Measurements from ENCODE around the gene RTN3. TPM values are rescaled to one million over a fixed set of nuclear protein-coding genes. Genes with fewer than 3 reads are reported as not detected.
A peak's percentile ranks its signal among the peaks of the same experiment; 100 is the strongest.

RTN3 gene
- total and polyA plus RNA-seq, 9 of the 15 experiments (the other 6 are each of a cell fraction or from before 2014, with no cell fraction given), result 41.6 to 169 (median 93.5) TPM

DNA sequence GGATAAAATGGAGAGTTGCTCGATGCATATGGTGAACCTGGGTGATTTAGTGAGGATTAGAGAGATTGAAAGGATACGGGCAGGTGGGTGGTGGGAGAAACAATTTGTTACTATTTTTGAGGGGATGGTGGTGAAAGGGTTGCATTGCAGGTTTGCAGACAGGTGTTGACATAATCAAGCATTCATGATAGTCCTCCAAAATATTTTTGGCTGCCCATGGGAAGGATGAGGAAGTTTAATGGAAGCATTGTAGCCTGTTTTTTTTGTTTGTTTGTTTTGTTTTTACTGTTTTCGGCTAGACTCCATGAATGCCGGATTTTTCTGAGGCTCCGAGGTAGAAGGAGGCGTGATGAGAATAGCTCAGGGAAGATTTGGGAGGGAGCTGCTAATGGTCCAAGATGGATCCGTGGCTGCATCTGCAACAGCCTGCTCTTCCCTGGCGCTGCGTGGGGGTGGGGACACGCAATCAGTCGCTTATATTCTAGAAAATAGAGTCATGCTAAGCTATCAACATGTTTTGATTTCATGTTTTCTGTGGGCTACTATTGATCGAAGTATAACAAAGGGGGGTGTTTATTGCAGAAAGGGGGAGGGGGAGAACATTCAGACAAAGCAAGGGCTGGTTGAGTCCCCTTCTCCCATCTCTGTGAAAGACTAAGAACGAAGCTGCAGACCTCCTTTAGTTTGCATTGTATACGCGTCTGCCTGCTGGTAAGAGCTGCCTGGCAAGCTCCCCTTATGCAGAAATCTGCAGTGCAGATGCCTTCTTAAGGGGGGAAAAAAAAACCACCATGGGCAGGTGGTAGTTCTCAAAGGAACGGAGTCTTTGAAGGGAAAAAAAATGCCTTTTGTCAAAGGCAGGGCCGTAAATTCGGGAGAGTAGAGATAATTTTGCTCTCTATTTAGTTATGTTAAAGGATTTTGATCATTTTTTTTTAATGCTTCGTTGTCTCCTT, 1.0 kb downstream of the RTN3 start (continued):
- TF ChIP-seq, protein P1, sequence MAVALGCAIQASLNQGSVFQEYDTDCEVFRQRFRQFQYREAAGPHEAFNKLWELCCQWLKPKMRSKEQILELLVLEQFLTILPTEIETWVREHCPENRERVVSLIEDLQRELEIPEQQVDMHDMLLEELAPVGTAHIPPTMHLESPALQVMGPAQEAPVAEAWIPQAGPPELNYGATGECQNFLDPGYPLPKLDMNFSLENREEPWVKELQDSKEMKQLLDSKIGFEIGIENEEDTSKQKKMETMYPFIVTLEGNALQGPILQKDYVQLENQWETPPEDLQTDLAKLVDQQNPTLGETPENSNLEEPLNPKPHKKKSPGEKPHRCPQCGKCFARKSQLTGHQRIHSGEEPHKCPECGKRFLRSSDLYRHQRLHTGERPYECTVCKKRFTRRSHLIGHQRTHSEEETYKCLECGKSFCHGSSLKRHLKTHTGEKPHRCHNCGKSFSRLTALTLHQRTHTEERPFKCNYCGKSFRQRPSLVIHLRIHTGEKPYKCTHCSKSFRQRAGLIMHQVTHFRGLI (CRISPR knock-in tag; IDR thresholded peaks at IDR 0.05), result no peak
- no peak for TF ChIP-seq BRD9 (IDR thresholded peaks at IDR 0.05; ENCODE audit: low read depth, partially characterized antibody)
- TF ChIP-seq, protein P2, sequence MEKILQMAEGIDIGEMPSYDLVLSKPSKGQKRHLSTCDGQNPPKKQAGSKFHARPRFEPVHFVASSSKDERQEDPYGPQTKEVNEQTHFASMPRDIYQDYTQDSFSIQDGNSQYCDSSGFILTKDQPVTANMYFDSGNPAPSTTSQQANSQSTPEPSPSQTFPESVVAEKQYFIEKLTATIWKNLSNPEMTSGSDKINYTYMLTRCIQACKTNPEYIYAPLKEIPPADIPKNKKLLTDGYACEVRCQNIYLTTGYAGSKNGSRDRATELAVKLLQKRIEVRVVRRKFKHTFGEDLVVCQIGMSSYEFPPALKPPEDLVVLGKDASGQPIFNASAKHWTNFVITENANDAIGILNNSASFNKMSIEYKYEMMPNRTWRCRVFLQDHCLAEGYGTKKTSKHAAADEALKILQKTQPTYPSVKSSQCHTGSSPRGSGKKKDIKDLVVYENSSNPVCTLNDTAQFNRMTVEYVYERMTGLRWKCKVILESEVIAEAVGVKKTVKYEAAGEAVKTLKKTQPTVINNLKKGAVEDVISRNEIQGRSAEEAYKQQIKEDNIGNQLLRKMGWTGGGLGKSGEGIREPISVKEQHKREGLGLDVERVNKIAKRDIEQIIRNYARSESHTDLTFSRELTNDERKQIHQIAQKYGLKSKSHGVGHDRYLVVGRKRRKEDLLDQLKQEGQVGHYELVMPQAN (IDR thresholded peaks at IDR 0.05; ENCODE audit: borderline replicate concordance), result 0 out of 2 replicates have a peak, but pooled peaks have one; percentile 31
- peak; percentile 70; the same call in 1 of the 2 replicates for TF ChIP-seq DNMT1 (IDR thresholded peaks at IDR 0.05)
- 0 out of 4 replicates have a peak, but pooled peaks of 1 of the 2 experiments have one; percentile 9 for TF ChIP-seq RCOR1 (IDR thresholded peaks at IDR 0.05; ENCODE audit: borderline replicate concordance in 1 of 2, low read depth in 2 of 2, low read length in 2 of 2)
- TF ChIP-seq, protein P3, sequence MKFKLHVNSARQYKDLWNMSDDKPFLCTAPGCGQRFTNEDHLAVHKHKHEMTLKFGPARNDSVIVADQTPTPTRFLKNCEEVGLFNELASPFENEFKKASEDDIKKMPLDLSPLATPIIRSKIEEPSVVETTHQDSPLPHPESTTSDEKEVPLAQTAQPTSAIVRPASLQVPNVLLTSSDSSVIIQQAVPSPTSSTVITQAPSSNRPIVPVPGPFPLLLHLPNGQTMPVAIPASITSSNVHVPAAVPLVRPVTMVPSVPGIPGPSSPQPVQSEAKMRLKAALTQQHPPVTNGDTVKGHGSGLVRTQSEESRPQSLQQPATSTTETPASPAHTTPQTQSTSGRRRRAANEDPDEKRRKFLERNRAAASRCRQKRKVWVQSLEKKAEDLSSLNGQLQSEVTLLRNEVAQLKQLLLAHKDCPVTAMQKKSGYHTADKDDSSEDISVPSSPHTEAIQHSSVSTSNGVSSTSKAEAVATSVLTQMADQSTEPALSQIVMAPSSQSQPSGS (CRISPR knock-in tag; IDR thresholded peaks at IDR 0.05), result no peak
- TF ChIP-seq, protein P4, sequence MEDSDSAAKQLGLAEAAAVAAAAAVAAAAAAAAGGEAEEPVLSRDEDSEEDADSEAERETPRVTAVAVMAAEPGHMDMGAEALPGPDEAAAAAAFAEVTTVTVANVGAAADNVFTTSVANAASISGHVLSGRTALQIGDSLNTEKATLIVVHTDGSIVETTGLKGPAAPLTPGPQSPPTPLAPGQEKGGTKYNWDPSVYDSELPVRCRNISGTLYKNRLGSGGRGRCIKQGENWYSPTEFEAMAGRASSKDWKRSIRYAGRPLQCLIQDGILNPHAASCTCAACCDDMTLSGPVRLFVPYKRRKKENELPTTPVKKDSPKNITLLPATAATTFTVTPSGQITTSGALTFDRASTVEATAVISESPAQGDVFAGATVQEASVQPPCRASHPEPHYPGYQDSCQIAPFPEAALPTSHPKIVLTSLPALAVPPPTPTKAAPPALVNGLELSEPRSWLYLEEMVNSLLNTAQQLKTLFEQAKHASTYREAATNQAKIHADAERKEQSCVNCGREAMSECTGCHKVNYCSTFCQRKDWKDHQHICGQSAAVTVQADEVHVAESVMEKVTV (CRISPR knock-in tag; IDR thresholded peaks at IDR 0.05), result no peak
- peak; percentile 54; the same call in 1 of the 2 replicates for TF ChIP-seq SMARCA5 (IDR thresholded peaks at IDR 0.05)
- 0 out of 2 replicates have a peak, but pooled peaks have one; percentile 43 for TF ChIP-seq ZBTB17 (CRISPR knock-in tag; IDR thresholded peaks at IDR 0.05)
- TF ChIP-seq, protein P5, sequence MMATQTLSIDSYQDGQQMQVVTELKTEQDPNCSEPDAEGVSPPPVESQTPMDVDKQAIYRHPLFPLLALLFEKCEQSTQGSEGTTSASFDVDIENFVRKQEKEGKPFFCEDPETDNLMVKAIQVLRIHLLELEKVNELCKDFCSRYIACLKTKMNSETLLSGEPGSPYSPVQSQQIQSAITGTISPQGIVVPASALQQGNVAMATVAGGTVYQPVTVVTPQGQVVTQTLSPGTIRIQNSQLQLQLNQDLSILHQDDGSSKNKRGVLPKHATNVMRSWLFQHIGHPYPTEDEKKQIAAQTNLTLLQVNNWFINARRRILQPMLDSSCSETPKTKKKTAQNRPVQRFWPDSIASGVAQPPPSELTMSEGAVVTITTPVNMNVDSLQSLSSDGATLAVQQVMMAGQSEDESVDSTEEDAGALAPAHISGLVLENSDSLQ (IDR thresholded peaks at IDR 0.05), result peak; percentile 54; the same call in 1 of the 2 replicates
- TF ChIP-seq KDM1A (IDR thresholded peaks at IDR 0.05), result 0 out of 4 replicates have a peak, but pooled peaks of 1 of the 2 experiments have one; percentile 30
- TF ChIP-seq FOXK2 (conservative IDR thresholded peaks at IDR 0.05 in 1 of 2, IDR thresholded peaks at IDR 0.05 in 1 of 2; ENCODE audit: low read depth in 2 of 2), result peak; percentile 72 to 82; a peak in 3 of 4 replicates
- no peak for TF ChIP-seq NBN (IDR thresholded peaks at IDR 0.05; ENCODE audit: low read depth)
- TF ChIP-seq, protein P6, sequence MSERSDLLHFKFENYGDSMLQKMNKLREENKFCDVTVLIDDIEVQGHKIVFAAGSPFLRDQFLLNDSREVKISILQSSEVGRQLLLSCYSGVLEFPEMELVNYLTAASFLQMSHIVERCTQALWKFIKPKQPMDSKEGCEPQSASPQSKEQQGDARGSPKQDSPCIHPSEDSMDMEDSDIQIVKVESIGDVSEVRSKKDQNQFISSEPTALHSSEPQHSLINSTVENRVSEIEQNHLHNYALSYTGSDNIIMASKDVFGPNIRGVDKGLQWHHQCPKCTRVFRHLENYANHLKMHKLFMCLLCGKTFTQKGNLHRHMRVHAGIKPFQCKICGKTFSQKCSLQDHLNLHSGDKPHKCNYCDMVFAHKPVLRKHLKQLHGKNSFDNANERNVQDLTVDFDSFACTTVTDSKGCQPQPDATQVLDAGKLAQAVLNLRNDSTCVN (CRISPR knock-in tag; IDR thresholded peaks at IDR 0.05), result 0 out of 2 replicates have a peak, but pooled peaks have one; percentile 3
- no peak for TF ChIP-seq SREBF2 (CRISPR knock-in tag; IDR thresholded peaks at IDR 0.05)
- peak; percentile 25 for TF ChIP-seq KDM5B (IDR thresholded peaks at IDR 0.05; ENCODE audit: insufficient replicate concordance, low read depth, low read length)

Measured in K562 (cell line).